OCI-LY3 (cell line): ENCODE data around the gene ZNF287.

ENCODE experiments used
- H2AFZ ChIP-seq: fragments of 200-600, 300-600 bp; shearing (Covaris generic); 2 replicates; pipeline ENCODE4 v1.6.0; 2014; ENCODE audit warnings: antibody characterized with exemption, low read depth, low read length
- H3K27ac ChIP-seq: fragments of 200-600, 300-600 bp; sonication (generic); 2 replicates; pipeline ENCODE4 v1.5.1; 2014; ENCODE audit warnings: mild to moderate bottlenecking, low read length, moderate library complexity, mixed read lengths
- H3K27me3 ChIP-seq: fragments of 200-600, 300-600 bp; sonication (generic); 2 replicates; pipeline ENCODE4 v1.6.1; 2014; ENCODE audit warnings: low read depth, low read length, mixed read lengths
- H3K36me3 ChIP-seq: fragments of 200-600, 300-600 bp; sonication (generic); replicated peaks from 2 replicates; pipeline ENCODE3; 2014; ENCODE audit warnings: low read depth, low read length, mixed read lengths
- H3K4me1 ChIP-seq: fragments of 300-600, 200-600 bp; sonication (generic); 2 replicates; pipeline ENCODE4 v1.6.1; 2014; ENCODE audit warnings: low read length, mixed read lengths
- H3K4me2 ChIP-seq: fragments of 200-600, 300-600 bp; sonication (generic); 2 replicates; pipeline ENCODE4 v1.6.1; 2014; ENCODE audit warnings: low read length, mixed read lengths
- H3K4me3 ChIP-seq: fragments of 300-600, 200-600 bp; sonication (generic); 2 replicates; pipeline ENCODE4 v1.5.1; 2014; ENCODE audit warnings: antibody characterized with exemption, mild to moderate bottlenecking, low read length, moderate library complexity
- H3K79me2 ChIP-seq: fragments of 300-600, 200-600 bp; shearing (Covaris generic); 2 replicates; pipeline ENCODE4 v1.6.1; 2014; ENCODE audit warnings: mild to moderate bottlenecking, low read length, mixed read lengths
- H3K9ac ChIP-seq: fragments of 300-600, 200-600 bp; shearing (Covaris generic); 2 replicates; pipeline ENCODE4 v1.6.0; 2014; ENCODE audit warnings: mild to moderate bottlenecking, low read length, moderate library complexity
- H3K9me3 ChIP-seq: fragments of 200-600, 300-600 bp; shearing (Covaris generic); 2 replicates; pipeline ENCODE4 v1.6.1; 2014; ENCODE audit warnings: low read length, mixed read lengths; ENCODE audit not compliant: insufficient read depth
- H4K20me1 ChIP-seq: fragments of 200-600, 300-600 bp; sonication (generic); 2 replicates; pipeline ENCODE4 v1.6.1; 2016; ENCODE audit warnings: low read length, mixed read lengths; ENCODE audit not compliant: insufficient read depth
- EZH2phosphoT487 ChIP-seq: fragments of 200-600 bp; shearing (Covaris generic); IDR thresholded peaks from 2 replicates; pipeline ENCODE4 v1.6.1; 2018; ENCODE audit warnings: antibody characterized with exemption, mixed run types, low read depth
- TF ChIP-seq, protein P1 (sequence below): fragments of 200-600, 300-600 bp; sonication (generic); IDR thresholded peaks from 2 replicates; pipeline ENCODE4 v1.5.1; 2014; ENCODE audit warnings: antibody characterized with exemption, low read length, low read depth

Gene ZNF287

DNA sequence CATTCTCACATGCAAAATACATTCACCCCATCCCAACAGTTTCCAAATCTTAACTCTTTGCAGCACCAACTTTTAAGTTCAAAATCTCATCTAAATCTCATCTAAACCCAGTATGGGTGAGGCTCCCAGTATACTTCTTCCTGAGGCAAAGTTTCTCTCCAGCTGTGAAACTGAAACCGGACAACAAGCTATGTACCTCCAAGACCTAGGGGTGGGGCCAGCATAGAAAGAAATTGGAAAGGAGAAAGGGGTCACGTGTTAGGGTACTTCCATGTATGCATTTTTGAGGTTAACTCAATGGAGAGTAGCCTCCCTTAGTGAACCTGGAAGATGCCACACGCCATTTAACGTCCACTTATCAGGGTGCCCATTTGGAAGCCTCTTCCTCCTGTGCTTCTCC lies 53.1 kb downstream of the ZNF287 start:
- no peak overlapping the region for H3K4me2 ChIP-seq

GRCh38 chr17:16513873-16514272 lies 55.1 kb downstream of the ZNF287 start:
- Histone ChIP-seq H3K4me3 (no peak overlapping the region), H3K9me3 (no peaks in the 10 kb centered on the region), H3K9ac (no peak overlapping the region), H3K4me1 (no peaks in the 10 kb centered on the region), H3K27ac (no peak overlapping the region), H3K79me2 (no peaks in the 10 kb centered on the region), H2AFZ (no peak overlapping the region), H3K4me2 (no peak overlapping the region), H3K36me3 (no peaks in the 10 kb centered on the region), H3K27me3 (no peaks in the 10 kb centered on the region), H4K20me1 (no peaks in the 10 kb centered on the region)
- no peak for TF ChIP-seq EZH2phosphoT487
- TF ChIP-seq, protein P1, sequence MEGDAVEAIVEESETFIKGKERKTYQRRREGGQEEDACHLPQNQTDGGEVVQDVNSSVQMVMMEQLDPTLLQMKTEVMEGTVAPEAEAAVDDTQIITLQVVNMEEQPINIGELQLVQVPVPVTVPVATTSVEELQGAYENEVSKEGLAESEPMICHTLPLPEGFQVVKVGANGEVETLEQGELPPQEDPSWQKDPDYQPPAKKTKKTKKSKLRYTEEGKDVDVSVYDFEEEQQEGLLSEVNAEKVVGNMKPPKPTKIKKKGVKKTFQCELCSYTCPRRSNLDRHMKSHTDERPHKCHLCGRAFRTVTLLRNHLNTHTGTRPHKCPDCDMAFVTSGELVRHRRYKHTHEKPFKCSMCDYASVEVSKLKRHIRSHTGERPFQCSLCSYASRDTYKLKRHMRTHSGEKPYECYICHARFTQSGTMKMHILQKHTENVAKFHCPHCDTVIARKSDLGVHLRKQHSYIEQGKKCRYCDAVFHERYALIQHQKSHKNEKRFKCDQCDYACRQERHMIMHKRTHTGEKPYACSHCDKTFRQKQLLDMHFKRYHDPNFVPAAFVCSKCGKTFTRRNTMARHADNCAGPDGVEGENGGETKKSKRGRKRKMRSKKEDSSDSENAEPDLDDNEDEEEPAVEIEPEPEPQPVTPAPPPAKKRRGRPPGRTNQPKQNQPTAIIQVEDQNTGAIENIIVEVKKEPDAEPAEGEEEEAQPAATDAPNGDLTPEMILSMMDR: no peak

More for the DNA sequence above, 53.1 kb downstream of the ZNF287 start:
- Histone ChIP-seq H3K27me3 (no peaks in the 10 kb centered on the region), H3K9me3 (no peaks in the 10 kb centered on the region), H4K20me1 (no peaks in the 10 kb centered on the region), H3K36me3 (no peaks in the 10 kb centered on the region), H3K4me3 (no peak overlapping the region), H3K79me2 (no peaks in the 10 kb centered on the region), H3K4me1 (no peaks in the 10 kb centered on the region), H3K27ac (no peak overlapping the region), H2AFZ (no peak overlapping the region), H3K9ac (no peak overlapping the region)
- TF ChIP-seq, protein P1: no peak
- no peak for TF ChIP-seq EZH2phosphoT487

DNA sequence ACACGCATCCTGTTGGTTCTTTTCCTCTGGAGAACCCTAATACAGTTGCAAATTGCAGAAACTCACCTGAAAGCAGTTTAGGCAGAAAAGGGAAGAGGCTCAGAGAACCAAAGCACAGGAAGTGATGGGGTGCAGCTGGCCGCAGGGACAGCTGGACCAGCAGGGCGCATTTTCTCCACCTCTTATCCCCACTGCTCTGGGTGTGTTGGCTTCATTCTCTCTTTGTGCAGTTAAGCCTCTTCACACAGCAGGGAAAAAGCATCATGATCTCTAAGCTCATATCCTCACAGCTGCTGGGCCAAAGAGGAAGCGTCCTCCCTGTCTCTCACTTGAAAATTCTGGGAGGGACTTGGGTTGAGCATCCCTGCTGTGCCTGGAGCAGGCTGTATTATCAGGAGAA lies 57.0 kb downstream of the ZNF287 start:
- Histone ChIP-seq H3K9me3 (no peaks in the 10 kb centered on the region), H3K4me2 (no peak overlapping the region), H4K20me1 (no peaks in the 10 kb centered on the region), H2AFZ (no peak overlapping the region), H3K27ac (no peak overlapping the region), H3K79me2 (no peaks in the 10 kb centered on the region), H3K9ac (no peak overlapping the region), H3K4me3 (no peak overlapping the region), H3K4me1 (no peaks in the 10 kb centered on the region), H3K27me3 (no peaks in the 10 kb centered on the region), H3K36me3 (no peaks in the 10 kb centered on the region)
- no peak for TF ChIP-seq EZH2phosphoT487
- TF ChIP-seq, protein P1: no peak

DNA sequence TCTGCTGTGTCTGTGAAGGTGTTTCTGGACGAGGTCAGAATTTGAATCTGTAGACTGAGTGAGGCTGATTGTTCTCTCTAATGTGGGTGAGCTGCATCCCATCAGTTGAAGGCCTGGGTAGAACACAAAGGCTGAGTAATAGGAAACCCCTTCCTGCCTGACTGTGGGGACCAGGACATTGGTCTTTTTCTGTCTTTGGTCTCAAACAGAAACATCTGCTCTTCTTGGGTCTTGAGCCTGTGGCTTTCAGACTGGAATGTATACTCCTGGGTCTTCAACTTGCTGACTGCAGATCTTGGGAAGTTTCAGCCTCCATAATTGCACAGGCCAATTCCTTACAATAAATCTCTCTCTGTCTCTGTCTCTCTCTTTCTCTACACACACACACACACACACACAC lies 57.4 kb downstream of the ZNF287 start:
- Histone ChIP-seq H3K79me2 (no peaks in the 10 kb centered on the region), H3K9me3 (no peaks in the 10 kb centered on the region), H2AFZ (no peak overlapping the region), H3K27me3 (no peaks in the 10 kb centered on the region), H3K4me3 (no peak overlapping the region), H4K20me1 (no peaks in the 10 kb centered on the region), H3K27ac (no peak overlapping the region), H3K4me2 (no peak overlapping the region), H3K36me3 (no peaks in the 10 kb centered on the region), H3K9ac (no peak overlapping the region), H3K4me1 (no peaks in the 10 kb centered on the region)
- TF ChIP-seq, protein P1: no peak
- TF ChIP-seq EZH2phosphoT487: no peak
